ENCODE measurements around the gene CSNK1E.

Gene CSNK1E

GRCh38 chr22:38267086-38267485, 50.1 kb downstream of the CSNK1E start:
- H3K4me3 ChIP-seq (ENCODE audit: low read length): no peak overlapping the region
- H3K4me1 ChIP-seq (ENCODE audit: control insufficient read depth, low read depth, low read length): peaks cover 10% of the 10 kb centered on the region
- H3K27ac ChIP-seq (ENCODE audit: low read length): no peak overlapping the region
- H3K9me3 ChIP-seq (ENCODE audit: control insufficient read depth, low read depth, low read length): no peaks in the 10 kb centered on the region
- H3K9ac ChIP-seq (ENCODE audit: low read length): no peak overlapping the region
- H3K36me3 ChIP-seq (ENCODE audit: control insufficient read depth, low read depth, low read length): no peaks in the 10 kb centered on the region
- H3K27me3 ChIP-seq (ENCODE audit: control insufficient read depth, insufficient read depth, low read length): no peaks in the 10 kb centered on the region

- no peak overlapping the region for H3K27ac ChIP-seq (ENCODE audit: low read length)
- H3K9me3 ChIP-seq (ENCODE audit: control insufficient read depth, low read depth, low read length): no peaks in the 10 kb centered on the region
- no peak overlapping the region for H3K4me3 ChIP-seq (ENCODE audit: low read length)
- H3K27me3 ChIP-seq (ENCODE audit: control insufficient read depth, insufficient read depth, low read length): no peaks in the 10 kb centered on the region
- H3K36me3 ChIP-seq (ENCODE audit: control insufficient read depth, low read depth, low read length): no peaks in the 10 kb centered on the region
- H3K4me1 ChIP-seq (ENCODE audit: control insufficient read depth, low read depth, low read length): peaks cover 2% of the 10 kb centered on the region
- no peak overlapping the region for H3K9ac ChIP-seq (ENCODE audit: low read length)
These were observed 51.1 kb downstream of the CSNK1E start for GRCh38 chr22:38266120-38266519.

DNA sequence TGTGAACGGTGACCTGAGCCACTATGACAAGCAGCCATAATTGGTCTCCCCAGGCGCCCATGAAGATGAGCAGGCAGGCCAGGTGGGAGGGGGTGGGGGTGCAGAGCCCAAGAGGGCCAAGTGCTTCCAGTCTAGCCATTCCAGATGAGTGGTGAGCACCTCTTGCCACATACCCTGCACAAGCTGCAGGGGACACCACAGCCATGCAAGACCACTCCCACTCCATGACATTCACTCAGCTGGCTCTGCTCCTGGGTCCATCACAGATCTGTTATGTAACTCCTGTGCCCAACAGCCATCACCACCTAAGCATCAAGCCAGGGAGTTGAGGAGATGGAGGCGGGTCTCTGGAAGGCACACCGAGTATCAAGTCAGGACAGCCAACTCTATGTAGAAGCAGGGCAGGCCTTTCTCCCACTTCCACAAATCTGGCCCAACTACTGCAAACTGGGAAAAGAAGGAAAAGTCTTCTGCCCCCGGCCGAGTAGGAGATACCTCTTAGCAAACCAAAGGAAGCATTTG, 52.9 kb downstream of the CSNK1E start:
- Histone ChIP-seq H3K27me3 (ENCODE audit: control insufficient read depth, insufficient read depth, low read length) (no peaks in the 10 kb centered on the region), H3K9ac (ENCODE audit: low read length) (no peak overlapping the region), H3K27ac (ENCODE audit: low read length) (no peak overlapping the region), H3K4me3 (ENCODE audit: low read length) (no peak overlapping the region), H3K9me3 (ENCODE audit: control insufficient read depth, low read depth, low read length) (no peaks in the 10 kb centered on the region), H3K4me1 (ENCODE audit: control insufficient read depth, low read depth, low read length) (no peaks in the 10 kb centered on the region), H3K36me3 (ENCODE audit: control insufficient read depth, low read depth, low read length) (no peaks in the 10 kb centered on the region)

GRCh38 chr22:38262051-38262795, 55.0 kb downstream of the CSNK1E start:
- no peak overlapping the region for H3K4me3 ChIP-seq (ENCODE audit: low read length)
- no peaks in the 10 kb centered on the region for H3K36me3 ChIP-seq (ENCODE audit: control insufficient read depth, low read depth, low read length)
- H3K27me3 ChIP-seq (ENCODE audit: control insufficient read depth, insufficient read depth, low read length): no peaks in the 10 kb centered on the region
- H3K27ac ChIP-seq (ENCODE audit: low read length): no peak overlapping the region
- H3K4me1 ChIP-seq (ENCODE audit: control insufficient read depth, low read depth, low read length): peaks cover 5% of the 10 kb centered on the region
- no peaks in the 10 kb centered on the region for H3K9me3 ChIP-seq (ENCODE audit: control insufficient read depth, low read depth, low read length)
- H3K9ac ChIP-seq (ENCODE audit: low read length): no peak overlapping the region

DNA sequence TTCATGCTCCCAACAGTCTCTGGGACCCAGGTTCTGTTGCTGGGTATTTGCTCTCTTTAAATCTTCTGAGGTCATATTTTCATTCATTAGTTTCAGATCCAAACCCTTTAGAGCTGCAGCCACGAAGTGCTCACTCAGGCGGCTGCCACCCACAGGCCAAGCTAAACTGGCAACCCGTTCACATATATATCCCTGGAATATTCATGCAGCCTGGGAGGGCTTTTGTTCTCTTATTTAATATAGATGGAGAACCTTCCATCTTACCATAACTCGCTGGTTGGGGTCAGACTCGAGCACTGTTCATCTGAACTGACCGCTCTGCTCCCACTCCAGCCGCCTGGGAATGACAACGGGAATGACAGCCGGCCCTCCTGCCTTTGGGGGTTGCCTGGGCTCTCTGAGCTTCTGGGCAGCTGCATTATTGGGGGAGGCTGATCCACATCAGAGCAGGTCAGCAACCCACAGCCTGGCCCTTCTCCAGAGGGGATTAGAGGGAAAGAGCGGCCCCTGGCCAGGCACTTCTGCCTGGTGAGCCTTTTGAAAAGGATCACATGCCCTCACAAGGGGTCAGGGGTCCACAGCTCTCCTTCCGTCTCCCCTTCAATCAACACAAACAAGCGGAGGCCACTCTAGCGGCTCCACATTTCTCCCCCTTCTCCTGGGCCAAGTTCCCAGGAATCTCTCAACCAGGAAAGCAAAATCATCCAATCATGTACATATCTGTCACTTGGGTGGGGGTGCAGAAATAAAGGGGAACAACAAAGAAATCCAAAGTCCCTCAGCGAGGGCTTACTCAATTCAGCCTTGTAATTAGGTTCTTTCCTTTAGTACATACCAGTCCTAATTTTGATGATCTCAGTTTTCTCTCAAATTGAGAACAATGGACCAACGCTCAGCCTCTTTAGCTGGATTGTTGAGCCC, 56.2 kb downstream of the CSNK1E start:
- Histone ChIP-seq H3K27me3 (ENCODE audit: control insufficient read depth, insufficient read depth, low read length) (no peaks in the 10 kb centered on the region), H3K4me1 (ENCODE audit: control insufficient read depth, low read depth, low read length) (peaks cover 5% of the 10 kb centered on the region), H3K36me3 (ENCODE audit: control insufficient read depth, low read depth, low read length) (no peaks in the 10 kb centered on the region), H3K27ac (ENCODE audit: low read length) (no peak overlapping the region), H3K4me3 (ENCODE audit: low read length) (no peak overlapping the region), H3K9ac (ENCODE audit: low read length) (no peak overlapping the region), H3K9me3 (ENCODE audit: control insufficient read depth, low read depth, low read length) (no peaks in the 10 kb centered on the region)

DNA sequence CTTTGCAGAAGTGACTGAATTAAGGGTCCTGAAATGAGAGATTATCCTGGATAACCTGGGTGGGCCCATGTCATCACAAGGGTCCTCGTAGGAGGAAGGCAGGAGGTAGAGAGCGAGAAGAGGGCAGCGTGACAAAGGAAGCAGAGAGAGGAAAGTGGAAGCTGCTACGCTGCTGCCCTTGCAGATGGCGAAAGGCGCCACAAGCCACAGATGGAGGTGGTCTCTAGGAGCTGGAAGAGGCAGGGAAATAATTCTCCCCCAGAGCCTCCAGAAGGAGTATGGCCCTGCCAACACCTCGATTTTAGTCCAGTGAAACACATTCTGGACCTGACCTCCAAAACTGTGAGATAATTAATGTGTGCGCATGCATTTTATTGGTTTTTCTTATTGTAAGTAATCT, 57.9 kb downstream of the CSNK1E start:
- Histone ChIP-seq H3K27ac (ENCODE audit: low read length) (no peak overlapping the region), H3K36me3 (ENCODE audit: control insufficient read depth, low read depth, low read length) (no peaks in the 10 kb centered on the region), H3K27me3 (ENCODE audit: control insufficient read depth, insufficient read depth, low read length) (no peaks in the 10 kb centered on the region), H3K4me1 (ENCODE audit: control insufficient read depth, low read depth, low read length) (peaks cover 5% of the 10 kb centered on the region), H3K9me3 (ENCODE audit: control insufficient read depth, low read depth, low read length) (no peaks in the 10 kb centered on the region), H3K4me3 (ENCODE audit: low read length) (no peak overlapping the region), H3K9ac (ENCODE audit: low read length) (no peak overlapping the region)

DNA sequence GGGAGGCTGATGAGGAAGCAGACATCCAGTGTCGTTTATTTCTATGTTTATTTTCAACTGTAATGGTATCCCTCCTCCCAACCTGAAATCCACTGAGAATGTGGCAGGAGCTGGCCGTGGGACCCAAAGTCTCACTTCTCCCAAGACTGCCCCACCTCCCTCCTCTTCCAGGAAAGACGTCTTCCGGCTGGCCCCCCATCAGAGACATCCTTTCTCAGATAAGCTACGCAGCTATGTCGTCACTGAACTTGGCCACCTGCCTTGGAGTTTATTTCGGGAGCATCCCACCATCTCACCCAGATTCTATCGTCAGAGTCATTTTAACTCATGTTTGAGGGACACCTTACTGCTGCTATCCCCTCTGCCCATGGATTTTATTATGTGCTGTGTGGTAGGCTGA, 58.3 kb downstream of the CSNK1E start:
- Histone ChIP-seq H3K9me3 (ENCODE audit: control insufficient read depth, low read depth, low read length) (no peaks in the 10 kb centered on the region), H3K4me3 (ENCODE audit: low read length) (no peak overlapping the region), H3K36me3 (ENCODE audit: control insufficient read depth, low read depth, low read length) (no peaks in the 10 kb centered on the region), H3K27ac (ENCODE audit: low read length) (no peak overlapping the region), H3K27me3 (ENCODE audit: control insufficient read depth, insufficient read depth, low read length) (no peaks in the 10 kb centered on the region), H3K9ac (ENCODE audit: low read length) (no peak overlapping the region), H3K4me1 (ENCODE audit: control insufficient read depth, low read depth, low read length) (peaks cover 5% of the 10 kb centered on the region)

DNA sequence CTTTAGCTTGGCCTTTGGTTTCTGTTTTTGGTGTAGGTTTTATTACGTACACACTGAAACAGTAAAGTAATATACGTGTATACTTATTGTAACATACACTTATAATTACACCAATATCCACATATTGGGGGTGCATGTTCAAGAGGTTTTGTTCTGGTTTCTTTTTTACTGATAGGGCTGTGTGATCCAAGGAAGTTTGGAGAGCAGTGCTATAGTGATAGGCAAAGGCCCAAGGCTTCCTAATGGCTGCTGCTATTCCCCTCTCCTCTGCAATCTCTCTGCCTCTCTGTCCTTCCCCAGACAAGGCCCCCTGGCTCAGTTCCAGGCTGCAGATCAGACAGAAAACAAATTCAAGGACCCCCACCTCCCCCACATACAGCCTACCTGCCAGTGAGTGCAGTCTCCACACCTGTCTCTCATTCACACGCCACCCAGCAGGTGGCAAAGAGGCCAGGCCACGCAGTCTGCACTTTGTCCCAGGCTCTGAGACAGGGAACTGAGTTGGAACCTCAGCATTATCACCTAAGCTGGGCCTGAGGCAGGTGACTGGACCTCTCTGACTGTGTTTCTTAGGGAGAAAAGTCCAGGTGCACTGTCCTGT, 59.5 kb downstream of the CSNK1E start:
- no peak overlapping the region for H3K9ac ChIP-seq (ENCODE audit: low read length)
- H3K27ac ChIP-seq (ENCODE audit: low read length): no peak overlapping the region
- no peaks in the 10 kb centered on the region for H3K9me3 ChIP-seq (ENCODE audit: control insufficient read depth, low read depth, low read length)
- no peaks in the 10 kb centered on the region for H3K36me3 ChIP-seq (ENCODE audit: control insufficient read depth, low read depth, low read length)
- H3K27me3 ChIP-seq (ENCODE audit: control insufficient read depth, insufficient read depth, low read length): no peaks in the 10 kb centered on the region
- H3K4me1 ChIP-seq (ENCODE audit: control insufficient read depth, low read depth, low read length): peaks cover 5% of the 10 kb centered on the region
- H3K4me3 ChIP-seq (ENCODE audit: low read length): no peak overlapping the region

GRCh38 chr22:38257181-38257580, 60.1 kb downstream of the CSNK1E start:
- Histone ChIP-seq H3K4me1 (ENCODE audit: control insufficient read depth, low read depth, low read length) (peaks cover 5% of the 10 kb centered on the region), H3K4me3 (ENCODE audit: low read length) (no peak overlapping the region)

DNA sequence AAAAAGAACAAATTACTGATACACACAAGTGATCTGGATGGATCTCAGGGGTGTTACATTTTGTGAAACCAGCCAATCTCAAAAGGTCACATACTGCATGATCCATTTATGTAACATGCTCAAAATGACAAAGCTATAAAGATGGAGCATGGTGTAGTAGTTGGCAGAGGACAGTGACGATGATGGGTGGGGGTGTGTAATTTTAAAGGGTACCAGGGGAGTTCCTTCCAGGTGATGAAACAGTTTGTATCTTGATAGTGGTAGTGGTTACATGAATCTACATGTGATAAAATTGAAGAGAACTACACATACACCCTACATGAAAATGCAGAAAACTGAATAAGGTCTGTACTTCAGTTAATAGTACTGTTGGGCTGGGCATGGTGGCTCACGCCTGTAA, 61.5 kb downstream of the CSNK1E start:
- no peak overlapping the region for H3K9ac ChIP-seq (ENCODE audit: low read length)
- H3K36me3 ChIP-seq (ENCODE audit: control insufficient read depth, low read depth, low read length): no peaks in the 10 kb centered on the region
- H3K4me3 ChIP-seq (ENCODE audit: low read length): no peak overlapping the region
- peaks cover 5% of the 10 kb centered on the region for H3K4me1 ChIP-seq (ENCODE audit: control insufficient read depth, low read depth, low read length)
- H3K27ac ChIP-seq (ENCODE audit: low read length): no peak overlapping the region
- no peaks in the 10 kb centered on the region for H3K27me3 ChIP-seq (ENCODE audit: control insufficient read depth, insufficient read depth, low read length)
- H3K9me3 ChIP-seq (ENCODE audit: control insufficient read depth, low read depth, low read length): no peaks in the 10 kb centered on the region

More at GRCh38 chr22:38257181-38257580, 60.1 kb downstream of the CSNK1E start:
- Histone ChIP-seq H3K27ac (ENCODE audit: low read length) (no peak overlapping the region), H3K36me3 (ENCODE audit: control insufficient read depth, low read depth, low read length) (no peaks in the 10 kb centered on the region), H3K27me3 (ENCODE audit: control insufficient read depth, insufficient read depth, low read length) (no peaks in the 10 kb centered on the region), H3K9me3 (ENCODE audit: control insufficient read depth, low read depth, low read length) (no peaks in the 10 kb centered on the region), H3K9ac (ENCODE audit: low read length) (no peak overlapping the region)

DNA sequence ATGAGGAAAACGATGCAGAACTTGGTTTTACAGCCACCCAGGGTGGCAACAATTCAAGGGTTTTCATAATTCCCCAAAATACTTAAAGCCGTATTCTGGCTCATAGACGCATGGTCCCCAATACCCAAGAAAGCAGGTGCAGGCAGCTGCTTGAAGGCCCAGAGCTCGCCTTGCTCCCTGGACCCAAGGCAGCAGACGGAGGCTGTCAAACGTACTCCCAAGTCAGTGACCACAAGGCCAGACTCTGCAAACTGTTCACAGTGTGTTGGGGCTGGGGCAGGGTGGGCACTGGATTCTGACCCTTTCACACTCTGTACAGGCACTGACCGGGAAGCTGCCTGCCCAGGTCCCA, 65.9 kb downstream of the CSNK1E start:
- no peak overlapping the region for H3K9ac ChIP-seq (ENCODE audit: low read length)
- H3K4me3 ChIP-seq (ENCODE audit: low read length): no peak overlapping the region
- H3K27ac ChIP-seq (ENCODE audit: low read length): no peak overlapping the region
- H3K36me3 ChIP-seq (ENCODE audit: control insufficient read depth, low read depth, low read length): peaks cover 10% of the 10 kb centered on the region
- no peaks in the 10 kb centered on the region for H3K9me3 ChIP-seq (ENCODE audit: control insufficient read depth, low read depth, low read length)
- no peaks in the 10 kb centered on the region for H3K4me1 ChIP-seq (ENCODE audit: control insufficient read depth, low read depth, low read length)
- H3K27me3 ChIP-seq (ENCODE audit: control insufficient read depth, insufficient read depth, low read length): no peaks in the 10 kb centered on the region
